Activated CD4-positive, alpha-beta T cell treated with anti-CD3 and anti-CD28 coated beads, Interleukin-2, amount 50 U/mL, for 48 hours (primary cell): ENCODE results near the gene GMPPB.
"Not testable (repeated sequence)": the region's sequence is repeated elsewhere in the genome, so short reads cannot be mapped to it uniquely, and the experiment has no call there.

Source experiments
- DNase-seq, 2 experiments: peaks; one replicate each; pipeline ENCODE4 v3.0.0-alpha.2; 2020

Gene GMPPB

GRCh38 chr3:49689046-49689907 is 34.5 kb downstream of the GMPPB start, which contains the start of the genes MST1 and RNF123:
Gene MST1, minus strand, starts transcription at chr3:49689474. Its CDS starts 783 bp downstream, at chr3:49688691.
Gene RNF123, plus strand, starts transcription at chr3:49689557. Its CDS starts 1,609 bp downstream, at chr3:49691166.
- peak; percentile 91 to 92 for DNase-seq

GRCh38 chr3:49688338-49689045 is 35.3 kb downstream of the GMPPB start:
- DNase-seq = not testable (repeated sequence)

DNA sequence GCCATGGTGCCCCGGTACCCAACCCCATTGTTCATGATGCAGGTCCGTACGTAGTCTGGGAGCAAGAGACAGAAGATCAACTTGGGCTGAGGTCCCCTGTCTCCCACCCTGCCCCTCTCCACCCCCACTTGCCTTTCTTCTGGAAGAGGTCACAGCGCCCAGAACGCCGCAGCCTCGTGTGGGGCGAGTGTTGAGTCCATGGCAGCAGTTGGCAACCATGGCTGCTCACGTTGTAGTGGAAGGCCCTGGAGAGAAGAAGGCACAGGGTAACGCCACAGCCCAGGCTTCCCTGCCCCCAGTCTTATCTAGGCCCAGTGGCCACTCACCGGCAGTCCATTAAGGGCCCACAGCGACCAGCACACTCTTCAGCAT is 36.3 kb downstream of the GMPPB start:
- not testable (repeated sequence) for DNase-seq

DNA sequence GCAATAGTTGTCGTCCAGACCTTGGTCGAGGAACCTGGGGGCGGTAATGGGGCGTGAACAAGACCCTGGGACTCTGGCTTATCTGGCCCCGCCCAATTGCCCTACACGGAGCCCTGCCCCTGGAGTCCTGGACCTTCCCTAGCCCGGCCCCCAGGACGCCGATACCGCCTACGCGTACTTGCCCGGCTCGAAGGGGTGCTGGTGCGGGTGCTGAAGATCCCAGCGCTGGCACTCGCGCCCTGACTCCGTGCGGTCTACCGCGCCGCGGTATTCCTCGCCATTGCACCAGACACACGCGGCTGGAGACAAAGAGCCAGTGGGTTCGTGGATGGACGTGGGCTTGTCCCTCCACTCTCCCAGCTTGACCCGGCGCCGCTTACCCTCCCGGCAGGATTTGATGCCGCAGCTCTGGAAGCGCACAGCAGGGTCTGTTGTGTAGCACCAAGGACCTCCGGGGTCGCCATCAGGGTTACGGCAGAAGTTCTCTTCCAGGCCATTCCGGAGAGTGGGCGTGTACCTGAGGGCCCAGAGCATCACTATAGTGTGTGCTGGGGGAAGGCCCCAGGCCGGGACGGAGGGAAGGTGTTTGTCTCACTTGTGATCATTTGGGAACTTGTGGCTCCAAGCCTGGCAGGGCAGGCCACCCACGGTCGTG is 36.9 kb downstream of the GMPPB start:
- peak; percentile 56 to 67 for DNase-seq

DNA sequence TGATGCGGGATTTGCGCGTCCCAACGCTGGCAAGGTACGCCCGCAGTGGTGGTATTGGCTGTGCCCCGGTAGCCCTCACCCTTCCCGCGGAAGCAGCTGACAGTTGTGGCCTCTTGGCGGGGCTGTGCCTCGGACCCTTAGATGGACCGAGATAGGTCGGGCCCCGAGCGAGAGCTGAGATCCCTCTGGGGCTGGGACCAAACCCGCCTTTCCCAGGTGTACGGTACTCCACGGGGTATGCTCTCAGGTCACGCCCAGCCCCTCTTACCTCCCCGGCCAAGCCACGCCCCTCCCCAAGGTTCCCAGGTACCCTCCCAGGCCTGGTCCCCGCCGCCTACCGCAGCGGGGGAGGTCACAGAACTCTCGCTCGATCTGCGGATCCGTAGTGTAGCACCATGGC is 37.4 kb downstream of the GMPPB start:
- peak; percentile 33 to 42 for DNase-seq

DNA sequence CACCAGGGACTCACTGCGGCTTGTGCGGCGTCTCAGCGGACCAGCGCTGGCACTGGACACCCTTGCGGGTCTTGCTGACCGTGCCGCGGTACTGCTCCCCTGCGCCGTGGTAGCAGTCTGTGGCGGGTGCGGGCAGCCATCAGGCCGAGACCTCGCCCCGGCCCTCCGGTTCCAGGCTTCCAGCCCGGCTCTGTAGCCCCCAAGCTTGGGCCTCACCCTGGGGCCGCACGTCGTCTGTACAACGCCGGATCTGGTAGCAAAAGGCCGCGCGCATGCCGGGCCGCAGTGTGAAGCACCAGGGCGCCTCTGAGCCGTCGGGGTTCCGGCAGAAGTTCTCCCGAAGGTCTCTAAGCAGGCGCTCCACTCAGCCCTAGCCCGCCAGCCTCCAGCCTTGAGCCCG is 37.9 kb downstream of the GMPPB start:
- not testable (repeated sequence) for DNase-seq

GRCh38 chr3:49685103-49685502 is 38.6 kb downstream of the GMPPB start:
- not testable (repeated sequence) for DNase-seq

DNA sequence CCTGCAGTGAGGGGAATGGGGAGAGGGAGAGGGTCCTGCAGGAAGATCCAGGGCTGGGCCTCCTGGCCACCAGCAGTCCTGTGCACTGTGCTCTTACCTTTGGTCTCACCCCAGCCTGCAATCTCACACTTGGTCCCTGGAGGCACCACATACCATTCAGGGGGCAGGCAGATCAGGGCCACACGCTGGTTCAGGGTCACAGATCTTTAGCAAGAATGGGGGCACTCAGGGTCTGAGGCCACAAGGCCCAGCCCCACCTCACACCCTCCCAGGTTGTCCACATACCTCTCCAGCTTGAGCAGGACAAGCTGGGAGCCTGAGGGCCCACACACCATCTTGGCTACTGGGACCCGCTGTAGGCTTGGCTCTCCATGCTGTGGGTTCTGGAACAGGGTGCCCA is 39.3 kb downstream of the GMPPB start:
- DNase-seq = not testable (repeated sequence)

DNA sequence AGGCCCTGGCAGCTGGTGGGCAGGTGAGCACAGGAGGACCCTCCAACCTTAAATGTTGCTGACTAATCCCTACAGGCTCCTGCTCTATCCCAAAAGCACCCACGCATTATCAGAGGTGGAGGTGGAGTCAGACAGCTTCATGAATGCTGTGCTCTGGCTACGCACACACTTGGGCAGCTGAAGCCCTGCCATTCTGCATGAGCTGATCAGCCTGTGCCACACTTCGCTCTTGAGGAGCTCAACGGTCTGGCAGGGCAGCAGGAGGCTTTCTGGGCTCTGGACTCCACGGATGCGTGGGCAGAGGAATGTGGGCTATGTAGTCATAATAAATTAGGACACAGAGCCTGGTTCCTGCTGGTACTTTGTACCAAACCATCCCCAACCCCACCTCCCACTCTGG is 40.6 kb downstream of the GMPPB start:
- DNase-seq = no peak

DNA sequence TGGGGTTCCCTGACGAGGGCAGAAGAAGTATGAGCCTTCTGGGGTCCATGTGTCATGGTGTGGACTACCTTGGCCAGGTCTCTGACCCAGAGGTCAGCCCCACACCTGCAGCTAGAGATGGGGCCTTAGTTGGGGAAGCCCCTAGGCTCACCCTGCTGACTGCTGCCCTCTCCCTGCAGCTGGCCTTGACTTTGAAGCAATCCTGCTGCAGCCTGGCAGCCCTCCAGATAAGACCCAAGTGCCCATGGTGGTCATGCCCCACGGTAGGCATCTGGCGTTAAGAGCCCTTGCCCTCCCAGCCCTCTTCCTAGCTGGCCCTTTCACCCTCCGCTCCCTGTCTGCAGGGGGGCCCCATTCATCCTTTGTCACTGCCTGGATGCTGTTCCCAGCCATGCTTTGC is 42.2 kb downstream of the GMPPB start:
- no peak for DNase-seq

GRCh38 chr3:49681232-49681522 is 42.6 kb downstream of the GMPPB start:
- DNase-seq = no peak

GRCh38 chr3:49680493-49681231 is 43.1 kb downstream of the GMPPB start:
- no peak for DNase-seq

- no peak for DNase-seq
These were observed 47.8 kb downstream of the GMPPB start for GRCh38 chr3:49675912-49676311.

DNA sequence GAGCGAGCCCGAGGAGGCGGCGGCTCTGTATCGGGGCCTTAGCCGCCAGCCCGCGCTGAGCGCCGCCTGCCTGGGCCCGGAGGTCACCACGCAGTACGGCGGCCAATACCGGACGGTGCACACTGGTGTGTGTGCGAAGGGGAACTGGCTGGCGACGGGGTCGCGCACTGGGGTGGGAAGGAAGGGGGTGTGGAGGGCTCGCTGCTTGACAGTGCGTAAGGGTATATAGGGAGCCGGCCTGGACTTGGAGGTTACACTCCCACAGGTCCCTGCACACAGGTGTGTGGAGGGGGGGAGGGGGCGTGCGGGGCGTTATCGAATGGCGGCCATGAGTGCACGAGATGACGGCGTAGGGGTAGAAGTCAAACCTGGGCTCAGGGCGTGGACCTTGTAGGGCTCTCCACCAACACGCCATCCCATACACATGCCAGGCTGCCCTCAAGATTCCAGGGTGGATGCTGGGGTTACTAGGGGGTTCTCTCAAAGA is 49.2 kb downstream of the GMPPB start:
- DNase-seq = peak; percentile 32 to 46

DNA sequence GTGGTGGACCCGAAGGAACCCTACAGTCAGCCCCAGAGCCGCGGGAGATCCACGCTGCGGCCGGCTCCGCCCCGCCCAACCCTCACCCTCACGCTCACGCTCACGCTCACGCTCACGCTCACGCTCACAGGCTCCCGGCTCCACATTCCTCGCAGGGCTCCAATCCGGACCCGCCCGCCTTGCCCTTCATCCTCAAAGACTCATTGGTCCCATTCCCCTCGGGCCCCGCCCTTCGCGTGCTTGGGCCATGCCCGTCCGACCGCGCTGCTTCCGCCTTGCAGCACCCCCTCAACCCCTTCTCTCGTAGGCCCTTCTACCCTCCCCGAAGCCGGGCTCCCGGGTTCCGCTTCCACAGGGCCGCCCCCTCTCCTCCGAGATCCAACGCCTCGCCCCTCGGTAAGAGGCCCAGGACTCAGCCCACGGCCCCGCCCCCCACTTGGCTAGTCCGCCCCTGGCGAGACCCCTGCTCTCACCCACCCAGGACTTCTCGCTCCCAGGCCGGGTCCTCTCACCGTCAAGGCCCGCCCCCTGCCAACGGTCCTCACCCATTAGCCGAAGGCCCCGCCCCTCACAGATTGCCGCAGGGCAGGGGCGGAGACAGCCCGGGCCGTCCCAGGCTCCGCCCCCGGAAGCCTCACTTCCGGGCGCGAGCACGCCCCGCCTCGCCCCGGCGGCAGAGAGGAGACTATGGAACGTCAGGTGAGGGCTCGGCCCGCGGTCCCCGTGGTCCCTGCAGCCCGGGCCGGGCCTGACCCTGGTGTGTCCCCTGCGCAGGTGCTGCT is 49.8 kb downstream of the GMPPB start, which contains the start of gene APEH:
APEH (plus strand) TSS at position 637 of the 782 bp plus-strand sequence; CDS start at position 688, 51 bp downstream.
- peak; percentile 99 for DNase-seq

- peak in 1 of 2 experiments; percentile 50 for DNase-seq
These were observed 50.5 kb downstream of the GMPPB start for GRCh38 chr3:49673121-49673714.

GRCh38 chr3:49671291-49672288 is 52.2 kb downstream of the GMPPB start:
- peak; percentile 78 to 83 for DNase-seq

DNA sequence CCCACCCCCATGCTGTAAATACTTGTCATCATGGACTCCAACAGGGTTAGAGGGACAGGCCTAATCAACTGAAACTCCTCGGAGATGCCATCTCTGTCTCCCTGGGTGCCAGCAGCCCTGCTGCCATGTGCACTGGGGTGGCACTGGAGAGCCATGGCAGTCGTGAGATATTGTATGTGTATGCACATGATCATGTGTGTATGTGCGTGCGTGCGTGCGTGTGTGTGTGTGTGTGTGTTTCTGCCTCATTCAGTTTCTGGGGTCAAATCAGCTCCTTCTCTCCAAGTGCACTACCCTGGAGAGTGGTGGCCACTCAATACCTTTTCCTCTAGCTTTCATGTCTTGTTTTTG is 52.8 kb downstream of the GMPPB start:
- DNase-seq = no peak
